K562 (cell line): ENCODE results near the gene RASSF1. TPM values are rescaled to one million over a fixed set of nuclear protein-coding genes. Genes with fewer than 3 reads are reported as not detected.
A peak's percentile ranks its signal among the peaks of the same experiment; 100 is the strongest.

Experiments used
- ARID2 ChIP-seq: fragments of 450-650 bp; IDR thresholded peaks from 2 replicates; pipeline ENCODE4 v1.6.1; 2017; ENCODE audit warnings: antibody characterized with exemption, mild to moderate bottlenecking
- BACH1 ChIP-seq: fragments of 200-800 bp; sonication (Bioruptor generic); IDR thresholded peaks from 2 replicates; pipeline ENCODE4 v1.6.1; 2016; ENCODE audit warnings: missing genetic modification characterization, missing compliant biosample characterization
- CEBPG ChIP-seq, 3 experiments: fragments of 200-800 bp in 1 of 3; sonication (Bioruptor generic) in 1 of 3; sonication (generic) in 1 of 3; formaldehyde crosslinking in 1 of 3; IDR thresholded peaks in 2 of 3; conservative IDR thresholded peaks in 1 of 3; 2 replicates each; pipeline versions ENCODE4 v1.6.1 to v1.8.0; 2016 to 2022; ENCODE audit warnings: missing compliant biosample characterization in 2 of 3, missing genetic modification characterization in 2 of 3, mild to moderate bottlenecking in 1 of 3, missing genetic modification reagents in 1 of 3
- CREB1 ChIP-seq, 2 experiments: sonication (generic) in 1 of 2; formaldehyde crosslinking in 1 of 2; IDR thresholded peaks; 2 replicates each; pipeline versions ENCODE4 v1.6.1 to v1.8.0; 2012 to 2022; ENCODE audit warnings: inconsistent platforms in 1 of 2, mild to moderate bottlenecking in 1 of 2, missing genetic modification reagents in 1 of 2, moderate library complexity in 1 of 2
- DPF2 ChIP-seq: fragments of 450-650 bp; IDR thresholded peaks from 2 replicates; pipeline ENCODE4 v1.6.1; 2016
- FOS ChIP-seq: IDR thresholded peaks from 3 replicates; pipeline ENCODE4 v1.6.1; 2011; ENCODE audit not compliant: insufficient read length; ENCODE audit errors: extremely low read depth
- HNRNPK ChIP-seq: fragments of 200-400 bp; formaldehyde crosslinking; IDR thresholded peaks from one replicate; pipeline ENCODE4 v1.6.1; 2018; ENCODE audit warnings: mild to moderate bottlenecking, low read depth, low read length; ENCODE audit not compliant: poor library complexity, severe bottlenecking
- ILF3 ChIP-seq: fragments of 450-650 bp; IDR thresholded peaks from 2 replicates; pipeline ENCODE4 v1.6.1; 2018; ENCODE audit warnings: antibody characterized with exemption, mild to moderate bottlenecking, moderate library complexity, borderline replicate concordance
- IRF2 ChIP-seq: sonication (generic); formaldehyde crosslinking; IDR thresholded peaks from 2 replicates; pipeline ENCODE4 v1.8.1; 2022; ENCODE audit warnings: mild to moderate bottlenecking, missing genetic modification reagents
- KDM2B ChIP-seq: fragments of 250-450 bp; sonication (Bioruptor Pico); IDR thresholded peaks from 2 replicates; pipeline ENCODE4 v1.8.0; 2021; ENCODE audit warnings: mild to moderate bottlenecking, moderate library complexity
- KLF1 ChIP-seq: fragments of 450-650 bp; IDR thresholded peaks from 2 replicates; pipeline ENCODE4 v1.6.1; 2016; ENCODE audit warnings: missing genetic modification characterization, missing compliant biosample characterization
- MYBL2 ChIP-seq, 2 experiments: fragments of 450-650 bp in 1 of 2; sonication (generic) in 1 of 2; formaldehyde crosslinking in 1 of 2; IDR thresholded peaks; 2 replicates each; pipeline versions ENCODE4 v1.6.1 to v1.8.1; 2017 to 2022; ENCODE audit warnings: borderline replicate concordance in 1 of 2, inconsistent platforms in 1 of 2, low read depth in 1 of 2, mild to moderate bottlenecking in 1 of 2, missing genetic modification reagents in 1 of 2, moderate library complexity in 1 of 2
- POLR2G ChIP-seq: fragments of 200-400 bp; formaldehyde crosslinking; IDR thresholded peaks from 2 replicates; pipeline ENCODE4 v1.6.1; 2017; ENCODE audit warnings: low read depth, mild to moderate bottlenecking, antibody characterized with exemption, low read length, moderate library complexity
- SP1 ChIP-seq: sonication (generic); formaldehyde crosslinking; IDR thresholded peaks from 2 replicates; pipeline ENCODE4 v1.8.1; 2022; ENCODE audit warnings: mild to moderate bottlenecking, missing genetic modification reagents
- TBP ChIP-seq: optimal IDR thresholded peaks from 2 replicates; pipeline ENCODE3; 2011; ENCODE audit warnings: low read depth, low read length, improper control_type of control experiment
- ZFP91 ChIP-seq: sonication (generic); formaldehyde crosslinking; IDR thresholded peaks from 2 replicates; pipeline ENCODE4 v1.8.0; 2022; ENCODE audit warnings: mild to moderate bottlenecking, missing genetic modification reagents
- ZNF239 ChIP-seq: fragments of 250-450 bp; sonication (Bioruptor Pico); IDR thresholded peaks from 2 replicates; pipeline ENCODE4 v1.4.0; 2020; ENCODE audit warnings: mild to moderate bottlenecking
- ZNF311 ChIP-seq: fragments of 250-450 bp; sonication (Bioruptor Pico); IDR thresholded peaks from 2 replicates; pipeline ENCODE4 v1.4.0; 2020; ENCODE audit warnings: mild to moderate bottlenecking, moderate library complexity
- ZNF764 ChIP-seq: fragments of 250-450 bp; sonication (Bioruptor Pico); IDR thresholded peaks from 2 replicates; pipeline ENCODE4 v1.4.0; 2020; ENCODE audit warnings: low read depth, mild to moderate bottlenecking, moderate library complexity
- ZNF79 ChIP-seq: fragments of 250-450 bp; sonication (Bioruptor Pico); IDR thresholded peaks from 2 replicates; pipeline ENCODE4 v1.4.0; 2020; ENCODE audit warnings: low read depth, mild to moderate bottlenecking, moderate library complexity
- polyA plus RNA-seq, 8 experiments: library from polyadenylated mRNA; depleted of rRNA in 4 of 8; stranded (reverse) in 5 of 8; unstranded in 3 of 8; fragments of >200 nt; fragmentation: Nextera tagmentation in 2 of 8; fragmentation: Illumina TruSeq in 1 of 8; extraction: Ambion mirVana in 2 of 8; extraction: Trizol in 1 of 8; gene quantifications; 2 replicates each; pipeline versions ENCODE4 v1.2.1 to v1.2.3, GENCODE V29; 2011 to 2014; ENCODE audit warnings: inconsistent platforms in 1 of 8, missing spikeins in 1 of 8
- total RNA-seq, 7 experiments: library from RNA; depleted of rRNA in 6 of 7; stranded (reverse); fragments of >200 nt in 6 of 7; fragmentation: Illumina TruSeq in 2 of 7; extraction: Trizol in 2 of 7; gene quantifications; 2 replicates each; pipeline versions ENCODE4 v1.2.1 to v1.2.3, GENCODE V29; 2011 to 2021; ENCODE audit warnings: low replicate concordance in 1 of 7
- TF ChIP-seq, protein P1 (sequence below): fragments of 250-450 bp; sonication (Bioruptor Pico); IDR thresholded peaks from 2 replicates; pipeline ENCODE4 v1.8.0; 2022; ENCODE audit warnings: inconsistent platforms

The RASSF1 gene
- total and polyA plus RNA-seq, 9 of the 15 experiments (the other 6 are each of a cell fraction or from before 2014, with no cell fraction given), result 3.6 to 57.1 (median 24.6) TPM

DNA sequence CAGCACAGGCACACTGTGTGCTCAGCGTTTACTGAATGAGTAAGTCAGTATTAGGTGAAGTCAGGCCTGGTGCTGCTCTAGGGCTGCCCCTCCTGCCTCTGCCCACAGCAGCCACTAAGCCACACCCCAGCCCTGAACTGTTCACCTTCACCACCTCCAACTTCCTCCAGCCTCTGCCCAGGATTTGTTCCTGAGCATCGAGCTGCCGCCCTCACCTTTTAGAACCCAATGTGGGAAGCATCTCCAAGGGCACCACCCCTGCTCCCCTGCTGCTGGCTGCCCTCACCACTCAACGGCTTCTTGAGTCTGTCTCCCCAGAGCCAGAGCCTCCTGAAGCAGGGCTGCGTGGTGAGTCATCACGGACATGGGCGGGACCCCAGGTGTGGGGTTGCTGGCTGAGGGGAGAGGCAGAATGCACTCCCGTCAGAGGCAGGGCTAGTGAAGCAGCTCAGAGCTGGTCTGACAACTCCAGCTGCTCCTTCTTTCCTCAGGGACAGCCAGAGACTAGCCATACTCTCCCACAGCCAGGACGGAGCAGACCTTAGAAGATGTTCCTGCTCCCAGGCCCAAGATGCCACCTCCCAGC, 23.9 kb downstream of the RASSF1 start (continued):
- 0 out of 2 replicates have a peak, but pooled peaks have one; percentile 27 for TF ChIP-seq ZFP91
- TF ChIP-seq SP1 (CRISPR knock-in tag), result 0 out of 2 replicates have a peak, but pooled peaks have one; percentile 37
- no peak for TF ChIP-seq BACH1
- TF ChIP-seq ILF3, result no peak
- TF ChIP-seq CREB1 (IDR thresholded peaks at IDR 0.05), result no peak
- 0 out of 2 replicates have a peak, but pooled peaks have one; percentile 27 for TF ChIP-seq CREB1 (CRISPR knock-in tag; IDR thresholded peaks at IDR 0.05)
- TF ChIP-seq ZNF311, result no peak
- TF ChIP-seq IRF2 (CRISPR knock-in tag), result no peak
- no peak for TF ChIP-seq HNRNPK
- no peak for TF ChIP-seq DPF2
- TF ChIP-seq ZNF239, result no peak
- TF ChIP-seq KLF1 (tag), result no peak
- TF ChIP-seq MYBL2 (IDR thresholded peaks at IDR 0.05; ENCODE audit: low read depth), result no peak
- TF ChIP-seq MYBL2 (CRISPR knock-in tag; IDR thresholded peaks at IDR 0.05; ENCODE audit: borderline replicate concordance), result no peak
- no peak for TF ChIP-seq ZNF79 (CRISPR knock-in tag)
- 0 out of 2 replicates have a peak, but pooled peaks have one; percentile 31 for TF ChIP-seq POLR2G
- no peak for TF ChIP-seq ARID2
- TF ChIP-seq KDM2B (CRISPR knock-in tag), result no peak
- TF ChIP-seq ZNF764, result no peak
- TF ChIP-seq FOS, result peak; percentile 23
- TF ChIP-seq, protein P1, sequence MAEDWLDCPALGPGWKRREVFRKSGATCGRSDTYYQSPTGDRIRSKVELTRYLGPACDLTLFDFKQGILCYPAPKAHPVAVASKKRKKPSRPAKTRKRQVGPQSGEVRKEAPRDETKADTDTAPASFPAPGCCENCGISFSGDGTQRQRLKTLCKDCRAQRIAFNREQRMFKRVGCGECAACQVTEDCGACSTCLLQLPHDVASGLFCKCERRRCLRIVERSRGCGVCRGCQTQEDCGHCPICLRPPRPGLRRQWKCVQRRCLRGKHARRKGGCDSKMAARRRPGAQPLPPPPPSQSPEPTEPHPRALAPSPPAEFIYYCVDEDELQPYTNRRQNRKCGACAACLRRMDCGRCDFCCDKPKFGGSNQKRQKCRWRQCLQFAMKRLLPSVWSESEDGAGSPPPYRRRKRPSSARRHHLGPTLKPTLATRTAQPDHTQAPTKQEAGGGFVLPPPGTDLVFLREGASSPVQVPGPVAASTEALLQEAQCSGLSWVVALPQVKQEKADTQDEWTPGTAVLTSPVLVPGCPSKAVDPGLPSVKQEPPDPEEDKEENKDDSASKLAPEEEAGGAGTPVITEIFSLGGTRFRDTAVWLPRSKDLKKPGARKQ, result no peak
- TF ChIP-seq TBP, result peak; percentile 9
- 0 out of 2 replicates have a peak, but pooled peaks have one; percentile 8 for TF ChIP-seq CEBPG (CRISPR knock-in tag; IDR thresholded peaks at IDR 0.05)
- no peak for TF ChIP-seq CEBPG (tag; conservative IDR thresholded peaks at IDR 0.05 in 1 of 2, IDR thresholded peaks at IDR 0.05 in 1 of 2)
